HFFc6 (cell line): ENCODE data around the gene IL1RAPL2. TPM values are rescaled to one million over a fixed set of nuclear protein-coding genes. Genes with fewer than 3 reads are reported as not detected.

Source experiments
- DNase-seq: peaks from one replicate; pipeline ENCODE4 v3.0.0-alpha.2; 2018
- H3K27ac Mint-ChIP-seq: 2 replicates; pipeline ENCODE4 v1.8.0; 2020; ENCODE audit warnings: mild to moderate bottlenecking, mixed read lengths
- H3K27me3 Mint-ChIP-seq: 2 replicates; pipeline ENCODE4 v1.8.0; 2021; ENCODE audit warnings: mild to moderate bottlenecking, moderate library complexity, mixed read lengths; ENCODE audit not compliant: insufficient read depth
- H3K36me3 Mint-ChIP-seq: 2 replicates; pipeline ENCODE4 v1.8.0; 2021; ENCODE audit warnings: low read depth, mixed read lengths
- H3K4me1 Mint-ChIP-seq: 2 replicates; pipeline ENCODE4 v1.8.0; 2020; ENCODE audit warnings: low read depth, mixed read lengths
- H3K4me3 Mint-ChIP-seq: 2 replicates; pipeline ENCODE4 v1.8.0; 2020; ENCODE audit warnings: mild to moderate bottlenecking, moderate library complexity, mixed read lengths
- H3K9me3 Mint-ChIP-seq: 2 replicates; pipeline ENCODE4 v1.8.0; 2020; ENCODE audit warnings: mild to moderate bottlenecking, mixed read lengths
- CTCF ChIP-seq: fragments of 200-600 bp; sonication (generic); IDR thresholded peaks from 2 replicates; pipeline ENCODE4 v1.5.0; 2021; ENCODE audit warnings: antibody characterized with exemption, mild to moderate bottlenecking
- total RNA-seq, 6 experiments: library from RNA; stranded (reverse); fragmentation: NEBNext Ultra II Directional; extraction: Animal tissue kit (Norgen Biotek cat#: 25700); gene quantifications; 2 replicates in 1 of 6; 3 replicates in 5 of 6; pipeline ENCODE4 v1.2.3, GENCODE V29; 2021

Gene IL1RAPL2
- total RNA-seq, 6 experiments from 2014 or later: 0.33 TPM; not detected in 5

- no peak for TF ChIP-seq CTCF
- Mint-ChIP-seq H3K36me3 (no peaks in the 10 kb centered on the region), H3K4me1 (no peaks in the 10 kb centered on the region), H3K4me3 (no peak overlapping the region), H3K27me3 (no peaks in the 10 kb centered on the region), H3K9me3 (no peaks in the 10 kb centered on the region), H3K27ac (no peak overlapping the region)
- no peak for DNase-seq
Observed at GRCh38 chrX:104707042-104707441, 141.0 kb downstream of the IL1RAPL2 start.

- Mint-ChIP-seq H3K36me3 (no peaks in the 10 kb centered on the region), H3K27ac (no peak overlapping the region), H3K4me3 (no peak overlapping the region), H3K4me1 (no peaks in the 10 kb centered on the region), H3K9me3 (no peaks in the 10 kb centered on the region), H3K27me3 (no peaks in the 10 kb centered on the region)
- TF ChIP-seq CTCF: no peak
- no peak for DNase-seq
Observed at GRCh38 chrX:104707572-104707971, 141.6 kb downstream of the IL1RAPL2 start.

DNA sequence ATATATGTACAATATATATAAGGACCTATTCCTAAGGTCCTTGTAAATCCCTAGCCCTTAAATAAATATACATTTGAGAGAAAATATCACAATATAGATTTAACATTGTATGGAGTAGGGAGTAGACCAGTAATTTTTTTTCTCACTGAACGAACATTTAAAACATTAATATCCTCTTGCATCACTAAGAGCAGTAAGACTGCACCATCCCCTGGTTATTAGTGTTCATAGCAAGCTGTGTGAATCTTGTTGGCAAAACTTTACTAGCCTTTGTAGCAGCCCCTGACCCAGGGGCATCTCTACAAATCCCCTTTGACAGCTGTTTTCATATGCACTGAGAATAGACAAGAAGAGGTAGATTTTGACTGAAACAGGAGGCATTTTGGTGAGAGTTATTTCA, 146.5 kb downstream of the IL1RAPL2 start:
- H3K4me1 Mint-ChIP-seq: no peaks in the 10 kb centered on the region
- H3K36me3 Mint-ChIP-seq: no peaks in the 10 kb centered on the region
- no peaks in the 10 kb centered on the region for H3K27me3 Mint-ChIP-seq
- no peak for DNase-seq
- no peak overlapping the region for H3K4me3 Mint-ChIP-seq
- no peak for TF ChIP-seq CTCF
- H3K27ac Mint-ChIP-seq: no peak overlapping the region
- H3K9me3 Mint-ChIP-seq: peaks cover 4% of the 10 kb centered on the region; the same call in 1 of the 2 replicates

GRCh38 chrX:104721854-104722253, 155.9 kb downstream of the IL1RAPL2 start:
- H3K27ac Mint-ChIP-seq: no peak overlapping the region
- no peak for DNase-seq
- H3K4me3 Mint-ChIP-seq: no peak overlapping the region
- no peaks in the 10 kb centered on the region for H3K4me1 Mint-ChIP-seq
- H3K9me3 Mint-ChIP-seq: no peaks in the 10 kb centered on the region; the same call in 1 of the 2 replicates
- H3K27me3 Mint-ChIP-seq: no peaks in the 10 kb centered on the region
- TF ChIP-seq CTCF: no peak
- no peaks in the 10 kb centered on the region for H3K36me3 Mint-ChIP-seq

- no peak for TF ChIP-seq CTCF
- no peaks in the 10 kb centered on the region for H3K36me3 Mint-ChIP-seq
- no peak for DNase-seq
Observed at GRCh38 chrX:104728456-104728855, 162.5 kb downstream of the IL1RAPL2 start.

DNA sequence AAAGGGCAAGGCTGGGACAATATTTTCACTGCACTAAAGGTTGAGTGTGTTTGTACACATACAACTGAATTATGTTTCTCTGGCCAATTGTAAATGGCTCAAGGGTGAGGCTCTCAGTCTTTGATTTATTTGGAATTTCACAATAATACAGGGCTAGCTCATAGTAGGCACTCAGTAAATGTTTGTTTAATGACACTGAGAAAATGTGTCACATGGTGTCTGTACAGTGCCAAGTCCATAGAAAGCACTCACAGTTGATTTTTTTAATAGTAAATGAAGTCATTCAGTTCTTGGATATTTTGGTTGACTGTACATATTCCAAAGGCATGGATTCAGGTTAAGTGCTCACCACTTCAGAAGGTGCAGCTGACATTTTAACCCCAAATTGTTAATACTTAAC, 176.4 kb downstream of the IL1RAPL2 start:
- H3K27ac Mint-ChIP-seq: no peak overlapping the region
- no peaks in the 10 kb centered on the region for H3K4me1 Mint-ChIP-seq
- no peak overlapping the region for H3K4me3 Mint-ChIP-seq
- TF ChIP-seq CTCF: no peak
- no peaks in the 10 kb centered on the region for H3K27me3 Mint-ChIP-seq
- H3K36me3 Mint-ChIP-seq: no peaks in the 10 kb centered on the region
- no peaks in the 10 kb centered on the region; the same call in 1 of the 2 replicates for H3K9me3 Mint-ChIP-seq
- no peak for DNase-seq

More at GRCh38 chrX:104728456-104728855, 162.5 kb downstream of the IL1RAPL2 start:
- H3K27me3 Mint-ChIP-seq: no peaks in the 10 kb centered on the region
- no peaks in the 10 kb centered on the region; the same call in 1 of the 2 replicates for H3K9me3 Mint-ChIP-seq
- H3K4me1 Mint-ChIP-seq: no peaks in the 10 kb centered on the region
- H3K27ac Mint-ChIP-seq: no peak overlapping the region
- H3K4me3 Mint-ChIP-seq: no peak overlapping the region
